ENCODE measurements around the gene ARHGAP23.

GRCh38 chr17:38498353-38498752 lies 70.1 kb downstream of the ARHGAP23 start:
- TF ChIP-seq POLR2A (IDR thresholded peaks at IDR 0.05) (no peak), CTCF (IDR thresholded peaks at IDR 0.05) (no peak), EP300 (IDR thresholded peaks at IDR 0.05) (no peak), POLR2AphosphoS5 (IDR thresholded peaks at IDR 0.05) (no peak)

Measured in stomach (tissue), 4 donors.